K562 (cell line): ENCODE data around the gene ARF4. TPM values are rescaled to one million over a fixed set of nuclear protein-coding genes. Genes with fewer than 3 reads are reported as not detected.
"Not testable (repeated sequence)": the region's sequence is repeated elsewhere in the genome, so short reads cannot be mapped to it uniquely, and the experiment has no call there.

Experiments
- ATAC-seq: fragments of 200-7000 bp; cut with Tn5 transposase; 3 replicates; pipeline ENCODE4 v1.9.1; 2020; ENCODE audit warnings: moderate library complexity
- BruUV-seq: library from RNA; stranded (reverse); fragments of 400-500 nt; replicated peaks from 2 replicates; lab custom pipeline; 2021; lab: Mats Ljungman, UMichigan
- CTCF ChIA-PET: fragments of 300-600 bp; formaldehyde crosslinking; extraction: SDS; loops from one replicate; lab custom pipeline; 2021; ENCODE audit warnings: low intra/inter-chr PET ratio; lab: Yijun Ruan, JAX
- POLR2A ChIA-PET: fragments of 300-600, 350-650 bp; sonication (Branson Sonifier 250); formaldehyde crosslinking; extraction: SDS; loops from one replicate; lab custom pipeline; 2021; ENCODE audit warnings: antibody characterized with exemption, inconsistent platforms; lab: Yijun Ruan, JAX
- DNase-seq, 4 experiments: peaks; one replicate each; pipeline versions ENCODE4 v3.0.0 to v3.0.0-alpha.2; 2011 to 2018; ENCODE audit warnings: low spot score in 3 of 4, mixed read lengths in 3 of 4; ENCODE audit errors: extremely low read depth in 1 of 4
- FAIRE-seq: peaks from 2 replicates; lab custom pipeline; 2011; peaks lifted over from hg19 to GRCh38; lab: Jason Lieb, UNC
- H2AFZ ChIP-seq: 2 replicates; pipeline ENCODE4 v1.6.0; 2011; ENCODE audit warnings: low read depth, low read length, control low read depth, inconsistent platforms
- H3K27ac ChIP-seq: fragments of 200-600 bp; 3 replicates; pipeline ENCODE4 v1.8.0; 2011; ENCODE audit warnings: low read depth, mild to moderate bottlenecking, control low read depth, inconsistent platforms, low read length, moderate library complexity, mixed read lengths; ENCODE audit errors: extremely low read depth
- H3K27me3 ChIP-seq, 2 experiments: fragments of 300-600 bp in 1 of 2; 2 replicates in 1 of 2; 3 replicates in 1 of 2; pipeline versions ENCODE4 v1.6.0 to v1.8.0; 2011; ENCODE audit warnings: inconsistent platforms in 2 of 2, low read length in 2 of 2, mild to moderate bottlenecking in 1 of 2, mixed read lengths in 1 of 2, moderate library complexity in 1 of 2; ENCODE audit not compliant: control insufficient read depth in 2 of 2, insufficient read depth in 2 of 2
- H3K36me3 ChIP-seq: fragments of 300-600 bp; 3 replicates; pipeline ENCODE4 v1.8.0; 2011; ENCODE audit warnings: mild to moderate bottlenecking, low read length, inconsistent platforms; ENCODE audit not compliant: control insufficient read depth, insufficient read depth
- H3K4me1 ChIP-seq, 2 experiments: fragments of 200-600 bp in 1 of 2; replicated peaks in 1 of 2; 2 replicates in 1 of 2; 3 replicates in 1 of 2; pipeline versions ENCODE4 v1.5.1 to v1.8.0; 2011; ENCODE audit warnings: inconsistent platforms in 2 of 2, low read length in 2 of 2, mild to moderate bottlenecking in 1 of 2, mixed read lengths in 1 of 2, moderate library complexity in 1 of 2; ENCODE audit not compliant: control insufficient read depth in 2 of 2, insufficient read depth in 2 of 2
- H3K4me2 ChIP-seq: 2 replicates; pipeline ENCODE4 v1.6.1; 2011; ENCODE audit warnings: low read length, control low read depth, inconsistent platforms, mixed read lengths; ENCODE audit not compliant: insufficient read depth
- H3K4me3 ChIP-seq: fragments of 200-600 bp; sonication (generic), shearing (Covaris generic); 2 replicates; pipeline ENCODE4 v1.5.1; 2016; ENCODE audit warnings: control low read depth, inconsistent platforms
- H3K79me2 ChIP-seq: fragments of 200-600 bp; 3 replicates; pipeline ENCODE4 v1.8.0; 2011; ENCODE audit warnings: low read length, inconsistent platforms; ENCODE audit not compliant: control insufficient read depth, insufficient read depth
- H3K9ac ChIP-seq, 2 experiments: 2 replicates each; pipeline versions ENCODE4 v1.6.0 to v1.6.1; 2011; ENCODE audit warnings: low read depth in 2 of 2, low read length in 2 of 2, control low read depth in 1 of 2, inconsistent platforms in 1 of 2, mild to moderate bottlenecking in 1 of 2, mixed read lengths in 1 of 2; ENCODE audit not compliant: insufficient read depth in 1 of 2
- H3K9me1 ChIP-seq: one replicate; pipeline ENCODE4 v1.6.0; 2011; ENCODE audit warnings: inconsistent platforms, mild to moderate bottlenecking, low read length, moderate library complexity; ENCODE audit not compliant: control insufficient read depth, insufficient read depth
- H3K9me3 ChIP-seq: replicated peaks from 2 replicates; pipeline ENCODE4 v1.5.1; 2011; ENCODE audit warnings: low read depth, low read length, inconsistent platforms; ENCODE audit not compliant: control insufficient read depth, insufficient read depth
- H4K20me1 ChIP-seq: replicated peaks from 2 replicates; pipeline ENCODE4 v1.6.1; 2011; ENCODE audit warnings: low read length, inconsistent platforms, mixed read lengths; ENCODE audit not compliant: control insufficient read depth, insufficient read depth
- MIER1 ChIP-seq: fragments of 450-650 bp; IDR thresholded peaks from 2 replicates; pipeline ENCODE4 v1.6.1; 2016; ENCODE audit warnings: antibody characterized with exemption, mild to moderate bottlenecking, low read depth
- ZNF146 ChIP-seq: IDR thresholded peaks from one replicate; pipeline ENCODE4 v1.6.1; 2018; ENCODE audit warnings: missing compliant biosample characterization; ENCODE audit not compliant: unreplicated experiment
- WGBS: fragments of 100-300 bp; shearing (Covaris generic); methylation state at CpG from one replicate; pipeline ENCODE4 v1.1.6; 2016; ENCODE audit warnings: low coverage, mixed read lengths; ENCODE audit not compliant: insufficient coverage; ENCODE audit errors: missing lambda C conversion rate; 5-methylcytosine and 5-hydroxymethylcytosine counted together
- in situ Hi-C: fragments of 300-500 bp; cut with MboI; formaldehyde crosslinking; loops from 4 replicates; pipeline ENCODE4 v1.15.0; 2018; ENCODE audit warnings: inconsistent platforms, mixed read lengths
- intact Hi-C: fragments of 100-400 bp; cut with micrococcal nuclease; formaldehyde crosslinking; loops from 2 replicates; pipeline ENCODE4 v1.14.2; 2022
- polyA plus RNA-seq, 8 experiments: library from polyadenylated mRNA; depleted of rRNA in 4 of 8; stranded (reverse) in 5 of 8; unstranded in 3 of 8; fragments of >200 nt; fragmentation: Nextera tagmentation in 2 of 8; fragmentation: Illumina TruSeq in 1 of 8; extraction: Ambion mirVana in 2 of 8; extraction: Trizol in 1 of 8; gene quantifications; 2 replicates each; pipeline versions ENCODE4 v1.2.1 to v1.2.3, GENCODE V29; 2011 to 2014; ENCODE audit warnings: inconsistent platforms in 1 of 8, missing spikeins in 1 of 8
- total RNA-seq, 7 experiments: library from RNA; depleted of rRNA in 6 of 7; stranded (reverse); fragments of >200 nt in 6 of 7; fragmentation: Illumina TruSeq in 2 of 7; extraction: Trizol in 2 of 7; gene quantifications; 2 replicates each; pipeline versions ENCODE4 v1.2.1 to v1.2.3, GENCODE V29; 2011 to 2021; ENCODE audit warnings: low replicate concordance in 1 of 7
- TF ChIP-seq, protein P1 (sequence below): fragments of 450-650 bp; IDR thresholded peaks from 2 replicates; pipeline ENCODE4 v1.6.1; 2017; ENCODE audit warnings: antibody characterized with exemption

ARF4 gene
- total and polyA plus RNA-seq, 9 of the 15 experiments (the other 6 are each of a cell fraction or from before 2014, with no cell fraction given) = 41.1 to 273 (median 83.8) TPM

- no peak for TF ChIP-seq MIER1
- TF ChIP-seq, protein P1, sequence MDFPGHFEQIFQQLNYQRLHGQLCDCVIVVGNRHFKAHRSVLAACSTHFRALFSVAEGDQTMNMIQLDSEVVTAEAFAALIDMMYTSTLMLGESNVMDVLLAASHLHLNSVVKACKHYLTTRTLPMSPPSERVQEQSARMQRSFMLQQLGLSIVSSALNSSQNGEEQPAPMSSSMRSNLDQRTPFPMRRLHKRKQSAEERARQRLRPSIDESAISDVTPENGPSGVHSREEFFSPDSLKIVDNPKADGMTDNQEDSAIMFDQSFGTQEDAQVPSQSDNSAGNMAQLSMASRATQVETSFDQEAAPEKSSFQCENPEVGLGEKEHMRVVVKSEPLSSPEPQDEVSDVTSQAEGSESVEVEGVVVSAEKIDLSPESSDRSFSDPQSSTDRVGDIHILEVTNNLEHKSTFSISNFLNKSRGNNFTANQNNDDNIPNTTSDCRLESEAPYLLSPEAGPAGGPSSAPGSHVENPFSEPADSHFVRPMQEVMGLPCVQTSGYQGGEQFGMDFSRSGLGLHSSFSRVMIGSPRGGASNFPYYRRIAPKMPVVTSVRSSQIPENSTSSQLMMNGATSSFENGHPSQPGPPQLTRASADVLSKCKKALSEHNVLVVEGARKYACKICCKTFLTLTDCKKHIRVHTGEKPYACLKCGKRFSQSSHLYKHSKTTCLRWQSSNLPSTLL = no peak
Measured at GRCh38 chr3:57616233-57616632, 19.1 kb upstream of the ARF4 start (continued).

DNA sequence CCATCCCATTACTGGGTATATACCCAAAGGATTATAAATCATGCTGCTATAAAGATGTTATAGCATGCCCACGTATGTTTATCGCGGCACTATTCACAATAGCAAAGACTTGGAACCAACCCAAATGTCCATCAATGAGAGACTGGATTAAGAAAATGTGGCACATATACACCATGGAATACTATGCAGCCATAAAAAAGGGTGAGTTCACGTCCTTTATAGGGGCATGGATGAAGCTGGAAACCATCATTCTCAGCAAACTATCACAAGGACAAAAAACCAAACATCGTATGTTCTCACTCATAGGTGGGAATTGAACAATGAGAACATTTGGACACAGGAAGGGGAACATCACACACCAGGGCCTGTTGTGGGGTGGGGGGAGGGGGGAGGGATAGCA is 14.7 kb upstream of the ARF4 start:
- ATAC-seq, CTCF ChIA-PET, H3K4me1 ChIP-seq, H3K27ac ChIP-seq, H3K9me3 ChIP-seq, H3K79me2 ChIP-seq, POLR2A ChIA-PET, DNase-seq, intact Hi-C loops, H3K4me2 ChIP-seq, in situ Hi-C loops, H4K20me1 ChIP-seq, H3K9me1 ChIP-seq, H3K9ac ChIP-seq, H2AFZ ChIP-seq, FAIRE-seq, BruUV-seq, H3K36me3 ChIP-seq, H3K4me3 ChIP-seq, H3K27me3 ChIP-seq: not testable (repeated sequence)
- WGBS = 100% methylated on average over 3 of the region's 5 CpGs
- peak; percentile 61 for TF ChIP-seq ZNF146 (CRISPR knock-in tag)
